HG03175 (cell line): ENCODE results near the gene CITED2.

Source experiments
- ATAC-seq: cut with Tn5 transposase; IDR thresholded peaks from one replicate; pipeline ENCODE4 v1.9.1; 2021; ENCODE audit warnings: mild to moderate bottlenecking, moderate library complexity; ENCODE audit not compliant: unreplicated experiment

CITED2 gene

GRCh38 chr6:139386404-139386803 is 12.0 kb upstream of the CITED2 start:
- no peak for ATAC-seq

GRCh38 chr6:139381216-139381865 is 6.9 kb upstream of the CITED2 start:
- no peak for ATAC-seq

GRCh38 chr6:139380611-139381010 is 6.2 kb upstream of the CITED2 start:
- no peak for ATAC-seq

GRCh38 chr6:139380168-139380567 is 5.7 kb upstream of the CITED2 start:
- no peak for ATAC-seq

GRCh38 chr6:139378882-139379341 is 4.5 kb upstream of the CITED2 start:
- no peak for ATAC-seq

- no peak for ATAC-seq
Observed at GRCh38 chr6:139378226-139378625, 3.8 kb upstream of the CITED2 start.

GRCh38 chr6:139376604-139377218 is 2.3 kb upstream of the CITED2 start:
- ATAC-seq, result no peak

- ATAC-seq, result no peak
Observed at GRCh38 chr6:139376017-139376330, 1.5 kb upstream of the CITED2 start.

GRCh38 chr6:139375226-139376016 is 973 bp upstream of the CITED2 start:
- peak; percentile 45 for ATAC-seq

- ATAC-seq, result peak; percentile 8
Observed at GRCh38 chr6:139373928-139374356, 506 bp downstream of the CITED2 start.

GRCh38 chr6:139373154-139373927 is 1.1 kb downstream of the CITED2 start:
- peak; percentile 32 for ATAC-seq

GRCh38 chr6:139372326-139373153 is 1.9 kb downstream of the CITED2 start:
- ATAC-seq, result no peak

GRCh38 chr6:139371421-139372203 is 2.8 kb downstream of the CITED2 start:
- ATAC-seq, result no peak

- ATAC-seq, result no peak
Observed at GRCh38 chr6:139370999-139371345, 3.5 kb downstream of the CITED2 start.

GRCh38 chr6:139370283-139370998 is 4.0 kb downstream of the CITED2 start:
- ATAC-seq, result no peak

GRCh38 chr6:139369568-139370282 is 4.7 kb downstream of the CITED2 start:
- no peak for ATAC-seq

- ATAC-seq, result no peak
Observed at GRCh38 chr6:139369068-139369467, 5.4 kb downstream of the CITED2 start.

GRCh38 chr6:139368661-139369060 is 5.8 kb downstream of the CITED2 start:
- no peak for ATAC-seq
